ENCODE data around the gene MALAT1. TPM values are rescaled to one million over a fixed set of nuclear protein-coding genes. Genes with fewer than 3 reads are reported as not detected.

Gene MALAT1
- total and polyA plus RNA-seq, 2 experiments from 2014 or later, result 2,206 to 6,020 TPM

- peaks cover 25% of the 10 kb centered on the region for H3K27me3 ChIP-seq (ENCODE audit: insufficient read depth)
- H3K4me1 ChIP-seq (ENCODE audit: insufficient read depth), result peaks cover 4% of the 10 kb centered on the region; the same call in 1 of the 2 replicates
- TF ChIP-seq CTCF (conservative IDR thresholded peaks at IDR 0.05; ENCODE audit: low read depth in 2 of 2) (peak; percentile 87 to 99), ZNF114 (CRISPR knock-in tag; IDR thresholded peaks at IDR 0.05) (no peak), ETS1 (IDR thresholded peaks at IDR 0.05) (no peak), EZH2 (IDR thresholded peaks at IDR 0.05; ENCODE audit: low read depth, unreplicated experiment) (no peak), NANOG (IDR thresholded peaks at IDR 0.05; ENCODE audit: borderline replicate concordance) (no peak), ZNF462 (CRISPR knock-in tag; IDR thresholded peaks at IDR 0.05) (no peak)
- H3K4me3 Mint-ChIP-seq, result no peak overlapping the region
- peaks cover 38% of the 10 kb centered on the region for H3K27me3 Mint-ChIP-seq (ENCODE audit: insufficient read depth, low read depth, poor library complexity)
- DNase-seq (ENCODE audit: low spot score) (peak; percentile 94), ATAC-seq (peak; percentile 93)
- H3F3A ChIP-seq (replicated peaks; ENCODE audit: low read depth), result 0 out of 2 replicates have a peak, but pooled peaks cover 3% of the 10 kb centered on the region
- H2AFZ ChIP-seq, result no peak overlapping the region
- H3K4me3 ChIP-seq, result no peak overlapping the region
- no peaks in the 10 kb centered on the region for H3K9me3 Mint-ChIP-seq
- H3K36me3 ChIP-seq (ENCODE audit: insufficient read depth), result no peaks in the 10 kb centered on the region
- no peaks in the 10 kb centered on the region for H3K9me2 ChIP-seq (ENCODE audit: insufficient read depth)
- H3K27ac Mint-ChIP-seq, result no peak overlapping the region
- no peak overlapping the region for H3K4me2 ChIP-seq
- no peak overlapping the region for H3K27ac ChIP-seq (ENCODE audit: low read depth)
- no peaks in the 10 kb centered on the region for H4K20me1 ChIP-seq (replicated peaks; ENCODE audit: insufficient read depth)
- peaks cover 3% of the 10 kb centered on the region; the same call in 2 of the 3 replicates for H3K4me1 Mint-ChIP-seq
- H3K36me3 Mint-ChIP-seq (ENCODE audit: low read depth), result no peaks in the 10 kb centered on the region
- H3K79me2 ChIP-seq (replicated peaks; ENCODE audit: insufficient read depth), result no peaks in the 10 kb centered on the region
These were observed 29.9 kb upstream of the MALAT1 start for GRCh38 chr11:65468874-65469333.

All from GM23338 (cell line).